ENCODE measurements around the gene PDE9A. TPM values are rescaled to one million over a fixed set of nuclear protein-coding genes. Genes with fewer than 3 reads are reported as not detected.

PDE9A gene
- total RNA-seq, 1 donor from 2014 or later = 1.6 TPM

- no peaks in the 10 kb centered on the region for H3K9me3 ChIP-seq (ENCODE audit: control insufficient read depth in 3 of 3, low read length in 3 of 3)
- H3K27me3 ChIP-seq (ENCODE audit: control insufficient read depth in 3 of 3, insufficient read depth in 3 of 3, low read length in 3 of 3) = peaks cover 3 to 9% (median 9%) of the 10 kb centered on the region in 3 donors
- no peak overlapping the region for H3K27ac ChIP-seq (ENCODE audit: low read depth, low read length)
- H3K9ac ChIP-seq (ENCODE audit: low read depth in 1 of 3, low read length in 3 of 3) = no peak overlapping the region
- peaks cover 0 to 2% (median 2%) of the 10 kb centered on the region in 3 donors for H3K36me3 ChIP-seq (ENCODE audit: control insufficient read depth in 3 of 3, insufficient read depth in 3 of 3, low read length in 3 of 3)
- H3K4me1 ChIP-seq (ENCODE audit: control insufficient read depth in 3 of 3, insufficient read depth in 3 of 3, low read length in 3 of 3) = peaks cover 0 to 3% (median 0%) of the 10 kb centered on the region in 3 donors
- no peak overlapping the region for H3K4me3 ChIP-seq (ENCODE audit: low read length in 3 of 3)
These were observed 41.6 kb downstream of the PDE9A start for GRCh38 chr21:42694751-42695696.

GRCh38 chr21:42695697-42696380 lies 42.4 kb downstream of the PDE9A start:
- H3K27me3 ChIP-seq (ENCODE audit: control insufficient read depth in 3 of 3, insufficient read depth in 3 of 3, low read length in 3 of 3) = peaks cover 3 to 9% (median 7%) of the 10 kb centered on the region in 3 donors
- no peaks in the 10 kb centered on the region for H3K9me3 ChIP-seq (ENCODE audit: control insufficient read depth in 3 of 3, low read length in 3 of 3)
- peaks cover 0 to 3% (median 0%) of the 10 kb centered on the region in 3 donors for H3K4me1 ChIP-seq (ENCODE audit: control insufficient read depth in 3 of 3, insufficient read depth in 3 of 3, low read length in 3 of 3)
- no peak overlapping the region for H3K4me3 ChIP-seq (ENCODE audit: low read length in 3 of 3)
- no peak overlapping the region for H3K27ac ChIP-seq (ENCODE audit: low read depth, low read length)
- H3K36me3 ChIP-seq (ENCODE audit: control insufficient read depth in 3 of 3, insufficient read depth in 3 of 3, low read length in 3 of 3) = peaks cover 0 to 2% (median 2%) of the 10 kb centered on the region in 3 donors
- H3K9ac ChIP-seq (ENCODE audit: low read depth in 1 of 3, low read length in 3 of 3) = no peak overlapping the region

GRCh38 chr21:42696501-42697040 lies 43.1 kb downstream of the PDE9A start:
- Histone ChIP-seq H3K4me1 (ENCODE audit: control insufficient read depth in 3 of 3, insufficient read depth in 3 of 3, low read length in 3 of 3) (peaks cover 0 to 3% (median 0%) of the 10 kb centered on the region in 3 donors), H3K36me3 (ENCODE audit: control insufficient read depth in 3 of 3, insufficient read depth in 3 of 3, low read length in 3 of 3) (no peaks in the 10 kb centered on the region), H3K9me3 (ENCODE audit: control insufficient read depth in 3 of 3, low read length in 3 of 3) (peaks cover 0 to under 1% (median 0%) of the 10 kb centered on the region in 3 donors), H3K9ac (ENCODE audit: low read depth in 1 of 3, low read length in 3 of 3) (no peak overlapping the region), H3K27me3 (ENCODE audit: control insufficient read depth in 3 of 3, insufficient read depth in 3 of 3, low read length in 3 of 3) (peaks cover 3 to 7% (median 5%) of the 10 kb centered on the region in 3 donors), H3K4me3 (ENCODE audit: low read length in 3 of 3) (no peak overlapping the region), H3K27ac (ENCODE audit: low read depth, low read length) (no peak overlapping the region)

GRCh38 chr21:42698733-42699132 lies 45.3 kb downstream of the PDE9A start:
- H3K9ac ChIP-seq (ENCODE audit: low read depth in 1 of 3, low read length in 3 of 3) = no peak overlapping the region
- H3K27me3 ChIP-seq (ENCODE audit: control insufficient read depth in 3 of 3, insufficient read depth in 3 of 3, low read length in 3 of 3) = peaks cover 3 to 16% (median 6%) of the 10 kb centered on the region in 3 donors
- no peak overlapping the region for H3K27ac ChIP-seq (ENCODE audit: low read depth, low read length)
- H3K36me3 ChIP-seq (ENCODE audit: control insufficient read depth in 3 of 3, insufficient read depth in 3 of 3, low read length in 3 of 3) = peaks cover 0 to 2% (median 0%) of the 10 kb centered on the region in 3 donors
- peaks cover 0 to 3% (median 0%) of the 10 kb centered on the region in 3 donors for H3K9me3 ChIP-seq (ENCODE audit: control insufficient read depth in 3 of 3, low read length in 3 of 3)
- H3K4me3 ChIP-seq (ENCODE audit: low read length in 3 of 3) = no peak overlapping the region
- H3K4me1 ChIP-seq (ENCODE audit: control insufficient read depth in 3 of 3, insufficient read depth in 3 of 3, low read length in 3 of 3) = peaks cover 0 to 3% (median 0%) of the 10 kb centered on the region in 3 donors

- Histone ChIP-seq H3K9ac (ENCODE audit: low read depth in 1 of 3, low read length in 3 of 3) (no peak overlapping the region), H3K4me3 (ENCODE audit: low read length in 3 of 3) (no peak overlapping the region), H3K27me3 (ENCODE audit: control insufficient read depth in 3 of 3, insufficient read depth in 3 of 3, low read length in 3 of 3) (peaks cover 3 to 16% (median 6%) of the 10 kb centered on the region in 3 donors), H3K9me3 (ENCODE audit: control insufficient read depth in 3 of 3, low read length in 3 of 3) (peaks cover 0 to 3% (median 0%) of the 10 kb centered on the region in 3 donors), H3K4me1 (ENCODE audit: control insufficient read depth in 3 of 3, insufficient read depth in 3 of 3, low read length in 3 of 3) (peaks cover 0 to 3% (median 0%) of the 10 kb centered on the region in 3 donors), H3K36me3 (ENCODE audit: control insufficient read depth in 3 of 3, insufficient read depth in 3 of 3, low read length in 3 of 3) (peaks cover 0 to 2% (median 0%) of the 10 kb centered on the region in 3 donors), H3K27ac (ENCODE audit: low read depth, low read length) (no peak overlapping the region)
These were observed 45.8 kb downstream of the PDE9A start for GRCh38 chr21:42699196-42699595.

GRCh38 chr21:42701706-42702456 lies 48.5 kb downstream of the PDE9A start:
- Histone ChIP-seq H3K4me1 (ENCODE audit: control insufficient read depth in 3 of 3, insufficient read depth in 3 of 3, low read length in 3 of 3) (no peaks in the 10 kb centered on the region), H3K4me3 (ENCODE audit: low read length in 3 of 3) (no peak overlapping the region), H3K36me3 (ENCODE audit: control insufficient read depth in 3 of 3, insufficient read depth in 3 of 3, low read length in 3 of 3) (peaks cover 0 to 2% (median 0%) of the 10 kb centered on the region in 3 donors), H3K27me3 (ENCODE audit: control insufficient read depth in 3 of 3, insufficient read depth in 3 of 3, low read length in 3 of 3) (peaks cover 0 to 23% (median 12%) of the 10 kb centered on the region in 3 donors), H3K27ac (ENCODE audit: low read depth, low read length) (no peak overlapping the region), H3K9me3 (ENCODE audit: control insufficient read depth in 3 of 3, low read length in 3 of 3) (peaks cover 0 to 3% (median 0%) of the 10 kb centered on the region in 3 donors), H3K9ac (ENCODE audit: low read depth in 1 of 3, low read length in 3 of 3) (no peak overlapping the region)

GRCh38 chr21:42702720-42703119 lies 49.3 kb downstream of the PDE9A start:
- peaks cover 0 to 28% (median 18%) of the 10 kb centered on the region in 3 donors for H3K27me3 ChIP-seq (ENCODE audit: control insufficient read depth in 3 of 3, insufficient read depth in 3 of 3, low read length in 3 of 3)
- peaks cover 0 to 2% (median 0%) of the 10 kb centered on the region in 3 donors for H3K36me3 ChIP-seq (ENCODE audit: control insufficient read depth in 3 of 3, insufficient read depth in 3 of 3, low read length in 3 of 3)
- no peaks in the 10 kb centered on the region for H3K4me1 ChIP-seq (ENCODE audit: control insufficient read depth in 3 of 3, insufficient read depth in 3 of 3, low read length in 3 of 3)
- no peak overlapping the region for H3K9ac ChIP-seq (ENCODE audit: low read depth in 1 of 3, low read length in 3 of 3)
- H3K9me3 ChIP-seq (ENCODE audit: control insufficient read depth in 3 of 3, low read length in 3 of 3) = peaks cover 0 to 3% (median 0%) of the 10 kb centered on the region in 3 donors
- no peak overlapping the region for H3K27ac ChIP-seq (ENCODE audit: low read depth, low read length)
- H3K4me3 ChIP-seq (ENCODE audit: low read length in 3 of 3) = no peak overlapping the region

- peaks cover 0 to 26% (median 18%) of the 10 kb centered on the region in 3 donors for H3K27me3 ChIP-seq (ENCODE audit: control insufficient read depth in 3 of 3, insufficient read depth in 3 of 3, low read length in 3 of 3)
- peaks cover 0 to 3% (median 0%) of the 10 kb centered on the region in 3 donors for H3K9me3 ChIP-seq (ENCODE audit: control insufficient read depth in 3 of 3, low read length in 3 of 3)
- no peak overlapping the region for H3K27ac ChIP-seq (ENCODE audit: low read depth, low read length)
- no peak overlapping the region for H3K9ac ChIP-seq (ENCODE audit: low read depth in 1 of 3, low read length in 3 of 3)
- no peak overlapping the region for H3K4me3 ChIP-seq (ENCODE audit: low read length in 3 of 3)
- H3K36me3 ChIP-seq (ENCODE audit: control insufficient read depth in 3 of 3, insufficient read depth in 3 of 3, low read length in 3 of 3) = peaks cover 0 to 2% (median 0%) of the 10 kb centered on the region in 3 donors
- H3K4me1 ChIP-seq (ENCODE audit: control insufficient read depth in 3 of 3, insufficient read depth in 3 of 3, low read length in 3 of 3) = no peaks in the 10 kb centered on the region
These were observed 49.9 kb downstream of the PDE9A start for GRCh38 chr21:42703136-42703908.
